OCI-LY7 (cell line): Measurements from ENCODE around the gene GLG1. TPM values are rescaled to one million over a fixed set of nuclear protein-coding genes. Genes with fewer than 3 reads are reported as not detected.
"Not testable (repeated sequence)": the region's sequence is repeated elsewhere in the genome, so short reads cannot be mapped to it uniquely, and the experiment has no call there.

Source experiments
- Bru-seq: library from RNA; stranded (reverse); fragments of 400-500 nt; gene quantifications from one replicate; lab custom pipeline; 2021; lab: Mats Ljungman, UMichigan
- BruChase-seq, 2 experiments: library from RNA; stranded (reverse); fragments of 400-500 nt; gene quantifications; one replicate each; lab custom pipeline; 2021; lab: Mats Ljungman, UMichigan
- BruUV-seq: library from RNA; stranded (reverse); fragments of 400-500 nt; replicated peaks from 2 replicates; lab custom pipeline; 2021; lab: Mats Ljungman, UMichigan
- CTCF ChIA-PET: fragments of 300-600 bp; sonication (Branson Sonifier 250); formaldehyde crosslinking; loops from one replicate; lab custom pipeline; 2022; ENCODE audit warnings: antibody characterized with exemption; ENCODE audit not compliant: unreplicated experiment; lab: Charles Lee
- POLR2A ChIA-PET: fragments of 300-600 bp; sonication (Branson Sonifier 250); formaldehyde crosslinking; loops from one replicate; lab custom pipeline; 2022; ENCODE audit warnings: antibody characterized with exemption; lab: Charles Lee
- DNase-seq: peaks from one replicate; pipeline ENCODE4 v3.0.0-alpha.2; 2015; ENCODE audit warnings: low spot score
- H2AFZ ChIP-seq: fragments of 200-600 bp; sonication (generic), shearing (Covaris generic); 2 replicates; pipeline ENCODE4 v1.6.1; 2014; ENCODE audit warnings: mild to moderate bottlenecking, antibody characterized with exemption, low read length, moderate library complexity
- H3K27ac ChIP-seq: fragments of 200-600 bp; sonication (generic); 2 replicates; pipeline ENCODE4 v1.5.1; 2014; ENCODE audit warnings: mixed run types, low read depth, mild to moderate bottlenecking, moderate library complexity, low read length, inconsistent platforms; ENCODE audit not compliant: poor library complexity, severe bottlenecking
- H3K36me3 ChIP-seq: fragments of 200-600 bp; sonication (generic); 2 replicates; pipeline ENCODE4 v1.6.1; 2014; ENCODE audit warnings: mild to moderate bottlenecking, antibody characterized with exemption, low read length, moderate library complexity, mixed read lengths; ENCODE audit not compliant: insufficient read depth
- H3K4me1 ChIP-seq: fragments of 200-600 bp; sonication (generic); 2 replicates; pipeline ENCODE4 v1.5.1; 2014; ENCODE audit warnings: mild to moderate bottlenecking, low read length; ENCODE audit not compliant: insufficient read depth, poor library complexity, severe bottlenecking
- H3K4me2 ChIP-seq: fragments of 200-600 bp; sonication (generic); 2 replicates; pipeline ENCODE4 v1.6.1; 2014; ENCODE audit warnings: mild to moderate bottlenecking, low read length
- H3K4me3 ChIP-seq: fragments of 200-600 bp; sonication (generic); 2 replicates; pipeline ENCODE4 v1.5.1; 2014; ENCODE audit warnings: mild to moderate bottlenecking, low read depth, low read length; ENCODE audit not compliant: poor library complexity, severe bottlenecking
- H3K79me2 ChIP-seq: fragments of 200-600 bp; sonication (generic); 2 replicates; pipeline ENCODE4 v1.6.1; 2016; ENCODE audit warnings: low read depth, mild to moderate bottlenecking, low read length, moderate library complexity, mixed read lengths; ENCODE audit not compliant: insufficient read depth
- H3K9me2 ChIP-seq: fragments of 200-600 bp; sonication (generic); 2 replicates; pipeline ENCODE4 v1.6.1; 2016; ENCODE audit warnings: mild to moderate bottlenecking, low read length, mixed read lengths; ENCODE audit not compliant: insufficient read depth
- H3K9me3 ChIP-seq: fragments of 200-600 bp; sonication (generic); 2 replicates; pipeline ENCODE4 v1.6.1; 2014; ENCODE audit warnings: mild to moderate bottlenecking, mixed run types, low read length, mixed read lengths
- H4K20me1 ChIP-seq: fragments of 200-600 bp; sonication (generic); 2 replicates; pipeline ENCODE4 v1.6.1; 2014; ENCODE audit warnings: mild to moderate bottlenecking, antibody characterized with exemption, low read length, moderate library complexity, mixed read lengths; ENCODE audit not compliant: insufficient read depth
- CTCF ChIP-seq: fragments of 200-600 bp; sonication (generic); conservative IDR thresholded peaks from 2 replicates; pipeline ENCODE4 v1.5.1; 2014; ENCODE audit warnings: mild to moderate bottlenecking, antibody characterized with exemption, low read length, moderate library complexity, mixed read lengths
- EZH2phosphoT487 ChIP-seq: fragments of 200-600 bp; sonication (generic); IDR thresholded peaks from 2 replicates; pipeline ENCODE4 v1.6.1; 2018; ENCODE audit warnings: low read depth, borderline replicate concordance, mild to moderate bottlenecking, mixed run types, antibody characterized with exemption, low read length, moderate library complexity, mixed read lengths
- intact Hi-C: fragments of 100-400 bp; cut with micrococcal nuclease; formaldehyde crosslinking; loops from one replicate; pipeline ENCODE4 v1.10.0; 2022; ENCODE audit not compliant: unreplicated experiment
- long read RNA-seq: library from polyadenylated mRNA; stranded (forward); transcript quantifications from one replicate; pipeline ENCODE4 v2.0.0, GENCODE V29; 2022
- total RNA-seq, 2 experiments: library from RNA; depleted of rRNA in 1 of 2; stranded (reverse); fragments of >200 nt in 1 of 2; shearing (Covaris generic) in 1 of 2; gene quantifications; 2 replicates each; pipeline ENCODE4 v1.2.3, GENCODE V29; 2014 to 2022

GLG1 gene
- total RNA-seq (2014; rRNA removed; shearing (Covaris generic)) (40.4 and 57.8 TPM in 2 replicates), total RNA-seq (2022) (66.7 and 69.8 TPM in 2 replicates), Bru-seq, nascent RNA (percentile 78 among the genes with signal in this experiment), BruChase-seq, experiment 1, labeled RNA remaining after a 6-hour chase (percentile 80 among the genes with signal in this experiment), BruChase-seq, experiment 2, labeled RNA remaining after a 2-hour chase (percentile 75 among the genes with signal in this experiment)
- long read RNA-seq, full-length matches to known transcripts = 40 of 61 reads
- long read RNA-seq, partial matches to known transcripts = 9 of 61 reads
- long read RNA-seq, other reads (novel, unspliced or antisense) = 12 of 61 reads

- Histone ChIP-seq H3K79me2 (peaks cover 47% of the 10 kb centered on the region), H3K9me3 (no peaks in the 10 kb centered on the region), H3K4me2 (peak within 1 kb of the TSS; percentile 97), H2AFZ (peak within 1 kb of the TSS; percentile 98), H3K36me3 (no peaks in the 10 kb centered on the region), H3K27ac (peak within 1 kb of the TSS; percentile 68), H3K9me2 (no peaks in the 10 kb centered on the region), H3K4me3 (peak within 1 kb of the TSS; percentile 86), H3K4me1 (peaks cover 29% of the 10 kb centered on the region), H4K20me1 (peaks cover 16% of the 10 kb centered on the region; the same call in 1 of the 2 replicates)
- intact Hi-C loops = no loop called here
- DNase-seq = peak; percentile 95
- TF ChIP-seq EZH2phosphoT487 (no peak), CTCF (no peak)
- CTCF ChIA-PET = interaction anchor here (0.6 kb wide), 1 partner anchor 228 kb away, joined by 4 read pairs; no protein-coding TSS in a partner anchor
- no TSS peak for BruUV-seq
- POLR2A ChIA-PET = interaction anchor here (0.5 to 1.4 kb wide), 7 partner anchors 10 to 165 kb away, joined by 3 to 6 read pairs (median 3); no protein-coding TSS in a partner anchor
Measured at GRCh38 chr16:74606521-74607309, at the start of gene GLG1. Gene GLG1 (minus strand): TSS chr16:74607114. CDS start chr16:74607094, 20 bp downstream.

- intact Hi-C loops = no loop called here
- H3K4me2 ChIP-seq = no peak overlapping the region
- no peak overlapping the region for H2AFZ ChIP-seq
- peaks cover 25% of the 10 kb centered on the region for H3K4me1 ChIP-seq
- CTCF ChIA-PET = no interaction called here
- H3K4me3 ChIP-seq = no peak overlapping the region
- peaks cover 100% of the 10 kb centered on the region for H3K79me2 ChIP-seq
- TF ChIP-seq CTCF = no peak
- TF ChIP-seq EZH2phosphoT487 = no peak
- POLR2A ChIA-PET = interaction anchor here (0.6 kb wide), 2 partner anchors 21 to 295 kb away, joined by 3 read pairs; no protein-coding TSS in a partner anchor
- H3K36me3 ChIP-seq = peaks cover 99% of the 10 kb centered on the region
- no peaks in the 10 kb centered on the region for H3K9me3 ChIP-seq
- BruUV-seq = no TSS peak
- H4K20me1 ChIP-seq = peaks cover 66% of the 10 kb centered on the region
- no peak overlapping the region for H3K27ac ChIP-seq
- DNase-seq = no peak
- H3K9me2 ChIP-seq = no peaks in the 10 kb centered on the region
Measured at GRCh38 chr16:74654536-74655050, 47.7 kb upstream of the GLG1 start.

- POLR2A ChIA-PET, intact Hi-C loops: not testable (repeated sequence)
- peaks cover 95% of the 10 kb centered on the region for H3K79me2 ChIP-seq
Measured at GRCh38 chr16:74652883-74653282, 46.0 kb upstream of the GLG1 start.

More at GRCh38 chr16:74652883-74653282, 46.0 kb upstream of the GLG1 start:
- Histone ChIP-seq H3K36me3 (peaks cover 99% of the 10 kb centered on the region), H4K20me1 (peaks cover 49% of the 10 kb centered on the region)
- CTCF ChIA-PET, BruUV-seq, H3K4me1 ChIP-seq, H3K4me2 ChIP-seq, DNase-seq, H3K27ac ChIP-seq, H3K4me3 ChIP-seq, H3K9me3 ChIP-seq, H2AFZ ChIP-seq, H3K9me2 ChIP-seq: not testable (repeated sequence)
